Ramos (cell line): Measurements from ENCODE around the gene ZNF200.
"Not testable (repeated sequence)": the region's sequence is repeated elsewhere in the genome, so short reads cannot be mapped to it uniquely, and the experiment has no call there.

Source experiments
- in situ Hi-C: fragments of 300-500 bp; cut with MboI; formaldehyde crosslinking; loops from one replicate; pipeline ENCODE4 v1.14.3; 2022; ENCODE audit warnings: low sequenced_read_pairs; ENCODE audit not compliant: unreplicated experiment

ZNF200 gene

GRCh38 chr16:3205939-3206338 lies 29.0 kb downstream of the ZNF200 start:
- in situ Hi-C loops: not testable (repeated sequence)

- in situ Hi-C loops: no loop called here
Observed at GRCh38 chr16:3202903-3203539, 31.9 kb downstream of the ZNF200 start.

GRCh38 chr16:3198334-3199072 lies 36.5 kb downstream of the ZNF200 start:
- in situ Hi-C loops: no loop called here

- in situ Hi-C loops: not testable (repeated sequence)
Observed at GRCh38 chr16:3197694-3198333, 37.1 kb downstream of the ZNF200 start.

GRCh38 chr16:3195975-3196374 lies 39.0 kb downstream of the ZNF200 start:
- in situ Hi-C loops: no loop called here

- in situ Hi-C loops: no loop called here
Observed at GRCh38 chr16:3194792-3195191, 40.2 kb downstream of the ZNF200 start.

- in situ Hi-C loops: no loop called here
Observed at GRCh38 chr16:3193221-3194212, 41.4 kb downstream of the ZNF200 start.

GRCh38 chr16:3192476-3193019 lies 42.4 kb downstream of the ZNF200 start:
- in situ Hi-C loops: no loop called here

- in situ Hi-C loops: no loop called here
Observed at GRCh38 chr16:3190949-3191353, 44.0 kb downstream of the ZNF200 start.

- in situ Hi-C loops: no loop called here
Observed at GRCh38 chr16:3189869-3190268, 45.1 kb downstream of the ZNF200 start.

GRCh38 chr16:3188925-3189825 lies 45.8 kb downstream of the ZNF200 start:
- in situ Hi-C loops: no loop called here

GRCh38 chr16:3188675-3188924 lies 46.4 kb downstream of the ZNF200 start:
- in situ Hi-C loops: no loop called here

GRCh38 chr16:3187798-3188674 lies 46.9 kb downstream of the ZNF200 start, which contains the start of gene OR1F1:
OR1F1 (plus strand) TSS chr16:3188204.
- in situ Hi-C loops: no loop called here

- in situ Hi-C loops: no loop called here
Observed at GRCh38 chr16:3186946-3187690, 47.8 kb downstream of the ZNF200 start.

- in situ Hi-C loops: no loop called here
Observed at GRCh38 chr16:3183445-3184139, 51.4 kb downstream of the ZNF200 start.

GRCh38 chr16:3182608-3183444 lies 52.1 kb downstream of the ZNF200 start:
- in situ Hi-C loops: no loop called here
